Panc1 (cell line): Measurements from ENCODE around the gene OR2A25. TPM values are rescaled to one million over a fixed set of nuclear protein-coding genes. Genes with fewer than 3 reads are reported as not detected.

Experiments used
- ATAC-seq: fragments of 200-7000 bp; cut with Tn5 transposase; 2 replicates; pipeline ENCODE4 v1.9.1; 2020; ENCODE audit warnings: mild to moderate bottlenecking, moderate library complexity
- BruUV-seq: library from RNA; stranded (reverse); fragments of 400-500 nt; replicated peaks from 2 replicates; lab custom pipeline; 2021; lab: Mats Ljungman, UMichigan
- CTCF ChIA-PET: fragments of 300-600 bp; sonication (Branson Sonifier 250); formaldehyde crosslinking; loops from one replicate; lab custom pipeline; 2022; ENCODE audit warnings: antibody characterized with exemption; lab: Charles Lee
- POLR2A ChIA-PET: fragments of 300-600 bp; sonication (Branson Sonifier 250); formaldehyde crosslinking; loops from one replicate; lab custom pipeline; 2022; ENCODE audit warnings: antibody characterized with exemption; lab: Charles Lee
- DNase-seq: peaks from one replicate; pipeline ENCODE4 v3.0.0-alpha.2; 2010; ENCODE audit warnings: low read depth, low spot score
- H3K27ac ChIP-seq: 2 replicates; pipeline ENCODE4 v1.5.1; 2011; ENCODE audit warnings: mild to moderate bottlenecking, low read length, inconsistent platforms
- H3K27me3 ChIP-seq: fragments of 200-500 bp; sonication (Bioruptor generic); 2 replicates; pipeline ENCODE4 v1.6.0; 2014; ENCODE audit warnings: low read length, inconsistent platforms; ENCODE audit not compliant: control insufficient read depth, insufficient read depth
- H3K36me3 ChIP-seq: fragments of 200-500 bp; sonication (Bioruptor generic); 2 replicates; pipeline ENCODE4 v1.5.1; 2014; ENCODE audit warnings: inconsistent platforms, mild to moderate bottlenecking, low read length, moderate library complexity; ENCODE audit not compliant: control insufficient read depth, insufficient read depth
- H3K4me1 ChIP-seq: 2 replicates; pipeline ENCODE4 v1.5.1; 2011; ENCODE audit warnings: inconsistent platforms, mild to moderate bottlenecking, low read length, moderate library complexity; ENCODE audit not compliant: control insufficient read depth, insufficient read depth
- H3K4me3 ChIP-seq, 2 experiments: 2 replicates each; pipeline ENCODE4 v1.5.1; 2011 to 2012; ENCODE audit warnings: low read depth in 2 of 2, low read length in 2 of 2, mild to moderate bottlenecking in 2 of 2, inconsistent platforms in 1 of 2, moderate library complexity in 1 of 2
- H3K9me3 ChIP-seq: fragments of 200-500 bp; sonication (Bioruptor generic); 2 replicates; pipeline ENCODE4 v1.5.1; 2014; ENCODE audit warnings: low read depth, mild to moderate bottlenecking, inconsistent platforms, low read length, moderate library complexity; ENCODE audit not compliant: control insufficient read depth, insufficient read depth
- CTCF ChIP-seq: fragments of 450-650 bp; IDR thresholded peaks from 2 replicates; pipeline ENCODE4 v1.5.1; 2017; ENCODE audit warnings: mild to moderate bottlenecking
- POLR2AphosphoS5 ChIP-seq: IDR thresholded peaks from 2 replicates; pipeline ENCODE4 v1.6.1; 2012; ENCODE audit warnings: mild to moderate bottlenecking, low read depth, low read length, moderate library complexity
- REST ChIP-seq, 2 experiments: IDR thresholded peaks; 2 replicates each; pipeline ENCODE4 v1.6.1; 2011 to 2012; ENCODE audit warnings: low read depth in 2 of 2, control low read depth in 1 of 2, low read length in 1 of 2, mild to moderate bottlenecking in 1 of 2, moderate library complexity in 1 of 2; ENCODE audit not compliant: insufficient read depth in 1 of 2
- SIN3A ChIP-seq: IDR thresholded peaks from 2 replicates; pipeline ENCODE4 v1.6.1; 2012; ENCODE audit warnings: low read depth, mild to moderate bottlenecking, low read length, moderate library complexity, borderline replicate concordance; ENCODE audit not compliant: insufficient read depth
- TCF7L2 ChIP-seq: IDR thresholded peaks from 2 replicates; pipeline ENCODE4 v1.6.1; 2011; ENCODE audit warnings: mild to moderate bottlenecking, low read depth, low read length, inconsistent platforms
- in situ Hi-C: cut with HindIII; loops from 2 replicates; pipeline ENCODE4 v1.10.0; 2016; ENCODE audit warnings: low sequenced_read_pairs, low pct_unique_long_range_greater_than_20kb
- intact Hi-C: fragments of 100-400 bp; cut with micrococcal nuclease; formaldehyde crosslinking; loops from one replicate; pipeline ENCODE4 v1.10.0; 2022; ENCODE audit not compliant: unreplicated experiment
- total RNA-seq: library from RNA; stranded (reverse); gene quantifications from one replicate; pipeline ENCODE4 v1.2.1, GENCODE V29; 2021; ENCODE audit not compliant: unreplicated experiment

OR2A25 gene
- total RNA-seq, 1 experiment from 2014 or later = not detected

- CTCF ChIA-PET = no interaction called here
- no TSS peak for BruUV-seq
- intact Hi-C loops = no loop called here
- TF ChIP-seq TCF7L2 (no peak), CTCF (no peak), POLR2AphosphoS5 (no peak), REST (IDR thresholded peaks at IDR 0.05; ENCODE audit: insufficient read depth in 1 of 2, low read depth in 2 of 2, low read length in 1 of 2) (no peak), SIN3A (no peak)
- POLR2A ChIA-PET = no interaction called here
- no peaks in the 10 kb centered on the region for H3K36me3 ChIP-seq
- ATAC-seq (no peak), DNase-seq (no peak)
- H3K9me3 ChIP-seq = no peaks in the 10 kb centered on the region
- peaks cover 2% of the 10 kb centered on the region for H3K27me3 ChIP-seq
- H3K4me1 ChIP-seq = no peaks in the 10 kb centered on the region
- no peak overlapping the region for H3K4me3 ChIP-seq
- in situ Hi-C loops = no loop called here
- no peak overlapping the region for H3K27ac ChIP-seq
These were observed 34.2 kb upstream of the OR2A25 start for GRCh38 chr7:144035385-144035784.

GRCh38 chr7:144036302-144036885 lies 33.2 kb upstream of the OR2A25 start:
- in situ Hi-C loops = no loop called here
- TF ChIP-seq CTCF (no peak), TCF7L2 (no peak), REST (IDR thresholded peaks at IDR 0.05; ENCODE audit: insufficient read depth in 1 of 2, low read depth in 2 of 2, low read length in 1 of 2) (no peak), SIN3A (no peak), POLR2AphosphoS5 (no peak)
- POLR2A ChIA-PET = no interaction called here

More at GRCh38 chr7:144036302-144036885, 33.2 kb upstream of the OR2A25 start:
- no peaks in the 10 kb centered on the region for H3K9me3 ChIP-seq
- H3K27ac ChIP-seq = no peak overlapping the region
- H3K36me3 ChIP-seq = no peaks in the 10 kb centered on the region
- ATAC-seq (no peak), DNase-seq (no peak)
- CTCF ChIA-PET = no interaction called here
- intact Hi-C loops = no loop called here
- no peaks in the 10 kb centered on the region; the same call in 1 of the 2 replicates for H3K27me3 ChIP-seq
- H3K4me3 ChIP-seq = no peak overlapping the region
- no TSS peak for BruUV-seq
- H3K4me1 ChIP-seq = no peaks in the 10 kb centered on the region
